HG03342 (cell line): Measurements from ENCODE around the gene SYNGR1.

ENCODE experiments used
- ATAC-seq: cut with Tn5 transposase; IDR thresholded peaks from one replicate; pipeline ENCODE4 v1.9.1; 2021; ENCODE audit warnings: mild to moderate bottlenecking, moderate library complexity; ENCODE audit not compliant: unreplicated experiment

SYNGR1 gene

DNA sequence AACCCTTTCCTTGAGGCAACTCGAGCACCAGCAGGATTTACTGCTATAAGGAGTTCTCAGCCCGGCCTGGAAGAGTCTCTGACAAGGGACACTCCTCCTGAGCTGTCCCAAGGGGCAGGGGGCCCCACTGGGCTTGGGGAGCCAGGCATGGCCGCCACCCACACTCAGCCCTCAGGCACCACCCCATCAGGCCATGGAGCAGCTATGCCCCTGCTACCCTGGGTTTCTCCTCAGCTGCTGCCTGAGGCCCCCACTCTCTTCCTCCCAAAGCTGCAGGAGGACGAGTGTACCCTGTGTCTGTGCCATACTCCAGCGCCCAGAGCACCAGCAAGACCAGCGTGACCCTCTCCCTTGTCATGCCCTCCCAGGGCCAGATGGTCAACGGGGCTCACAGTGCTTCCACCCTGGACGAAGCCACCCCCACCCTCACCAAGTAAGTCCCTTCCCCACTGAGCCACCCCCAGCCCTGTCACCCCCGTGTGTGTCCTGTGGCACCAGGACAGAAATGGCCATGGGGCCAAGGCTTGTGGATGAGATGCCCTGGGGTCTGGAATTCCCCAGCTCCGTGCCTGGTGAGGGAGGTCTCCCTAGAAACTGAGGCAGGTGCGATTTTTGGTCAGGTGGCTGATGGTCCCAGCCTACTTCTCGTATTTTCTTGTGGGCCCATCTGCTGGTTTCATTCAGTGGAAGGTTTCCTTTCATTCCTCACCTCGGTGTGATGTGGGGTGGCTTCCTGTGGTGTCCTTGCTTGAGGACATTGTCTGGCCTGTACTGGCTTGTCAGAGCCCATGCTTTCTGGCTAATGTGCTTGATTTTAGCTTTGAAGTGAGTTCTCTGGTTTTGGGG is 78.2 kb downstream of the SYNGR1 start:
- ATAC-seq: no peak

DNA sequence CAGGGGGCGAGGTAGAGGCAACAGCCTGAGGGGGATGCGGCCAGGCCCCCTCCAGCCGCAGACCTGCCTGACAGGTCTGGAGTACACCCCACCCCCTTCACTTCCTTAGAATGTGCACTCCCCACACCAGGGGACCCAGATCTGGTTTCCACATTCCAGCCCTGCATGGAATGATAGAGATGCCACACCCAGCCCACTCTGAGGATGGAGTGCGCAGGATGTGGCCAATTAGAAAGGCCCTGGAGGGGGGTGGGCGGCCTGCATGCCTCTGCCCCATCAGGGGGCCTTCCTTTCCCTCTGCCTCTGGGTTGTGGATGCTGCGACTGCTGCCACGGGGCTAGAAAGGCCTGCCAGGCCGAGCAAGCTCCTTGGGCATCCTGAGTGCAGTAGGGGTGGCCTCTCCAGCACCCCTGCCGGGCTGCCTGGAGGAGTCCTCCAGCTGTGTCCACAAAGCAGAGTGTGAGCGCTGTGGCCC is 78.8 kb downstream of the SYNGR1 start:
- no peak for ATAC-seq

DNA sequence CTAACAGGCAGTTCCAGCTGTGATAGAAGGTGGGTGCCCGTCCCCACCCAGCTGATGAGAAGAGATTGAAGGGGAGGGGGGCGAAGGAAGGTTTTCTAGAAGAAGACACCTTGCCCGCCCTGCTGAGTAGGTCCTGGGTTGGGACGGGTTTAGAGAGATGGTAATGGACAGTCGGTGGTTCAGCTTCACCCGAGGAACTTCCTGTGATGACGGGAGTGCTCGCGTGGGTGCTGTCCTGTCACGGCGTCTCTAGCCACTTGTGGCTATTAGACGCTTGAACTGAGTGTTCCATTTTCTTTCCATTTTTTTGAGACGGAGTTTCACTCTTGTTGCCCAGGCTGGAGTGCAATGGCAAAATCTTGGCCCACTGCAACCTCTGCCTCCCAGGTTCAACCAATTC is 79.4 kb downstream of the SYNGR1 start:
- no peak for ATAC-seq

GRCh38 chr22:39429916-39430575 is 80.3 kb downstream of the SYNGR1 start:
- ATAC-seq: no peak

GRCh38 chr22:39430576-39431150 is 80.9 kb downstream of the SYNGR1 start:
- ATAC-seq: no peak

DNA sequence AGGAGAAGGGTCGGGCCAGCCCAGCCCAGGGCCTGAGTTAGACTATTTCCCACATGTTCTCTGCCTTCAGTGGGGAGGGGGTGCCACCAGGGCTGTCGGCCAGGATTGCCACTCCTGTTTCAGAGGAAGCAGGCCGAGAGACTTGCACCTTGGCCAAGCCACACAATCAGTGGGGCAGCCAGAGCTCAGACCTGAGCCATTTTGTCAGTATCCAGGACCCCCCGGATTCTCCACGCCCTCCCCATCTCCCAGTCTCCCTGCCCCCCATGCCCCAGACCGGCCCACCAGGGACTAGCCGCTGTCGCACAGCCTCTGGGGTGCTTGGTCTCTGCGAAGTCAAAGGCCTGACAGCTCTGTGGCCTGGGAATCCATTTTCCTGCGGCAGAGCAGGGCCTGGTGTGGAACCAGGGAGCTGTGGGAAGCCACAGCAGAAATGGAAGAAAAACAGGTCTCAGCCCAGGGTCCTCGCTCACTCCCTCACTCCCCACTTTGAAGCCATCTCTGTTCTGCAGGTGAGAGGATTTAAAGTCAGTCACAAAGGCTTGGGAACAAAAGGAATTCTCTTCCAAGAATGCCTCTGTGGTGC is 81.5 kb downstream of the SYNGR1 start:
- ATAC-seq: no peak

DNA sequence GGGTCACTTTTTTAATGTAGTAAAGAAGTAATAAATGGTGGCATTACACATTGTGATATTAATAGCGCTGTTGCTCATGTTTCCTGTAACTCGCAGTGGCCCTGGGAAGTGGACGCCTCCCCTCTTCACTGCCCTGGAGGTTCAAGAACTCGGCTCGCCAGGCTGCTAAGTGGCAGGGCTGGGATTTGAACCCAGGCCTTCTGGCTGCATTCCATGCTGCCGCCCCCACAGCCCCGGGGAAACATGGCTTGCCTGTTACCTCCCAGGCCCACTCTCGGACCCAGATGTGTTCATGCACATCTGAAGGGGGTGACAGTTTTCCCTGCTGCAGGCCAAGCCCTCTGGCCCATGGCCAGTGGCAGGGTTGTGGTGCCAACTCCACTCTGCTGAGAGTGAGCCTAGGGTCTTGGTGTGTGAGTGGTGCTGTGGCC is 82.0 kb downstream of the SYNGR1 start:
- ATAC-seq: no peak

- ATAC-seq: no peak
These were observed 82.6 kb downstream of the SYNGR1 start for GRCh38 chr22:39432361-39432811.

GRCh38 chr22:39433476-39434242 is 83.9 kb downstream of the SYNGR1 start:
- ATAC-seq: no peak

- ATAC-seq: no peak
These were observed 84.5 kb downstream of the SYNGR1 start for GRCh38 chr22:39434243-39434653.

DNA sequence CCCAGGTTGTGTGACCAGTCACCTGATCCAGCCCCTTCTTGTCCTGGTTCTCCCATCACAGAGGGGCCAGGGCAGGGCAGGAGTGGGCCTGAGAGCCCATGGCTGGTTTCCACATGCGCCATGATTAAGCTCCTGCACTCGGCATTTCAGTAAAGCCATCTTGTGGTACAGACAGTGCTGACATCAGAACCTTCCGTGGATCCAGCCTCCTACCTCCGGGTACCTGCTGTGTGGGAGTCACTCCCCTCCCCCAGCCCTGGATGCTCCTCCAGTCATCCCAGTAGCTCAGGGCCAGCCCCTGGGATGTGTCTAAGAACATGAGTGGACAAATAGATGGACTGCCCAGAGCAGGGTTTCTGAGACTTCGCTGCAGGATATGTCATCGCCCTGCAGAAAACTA is 84.9 kb downstream of the SYNGR1 start:
- no peak for ATAC-seq
